Neural cell (in vitro differentiated cells): ENCODE results near the gene OR1M1.

Experiments used
- MXI1 ChIP-seq: fragments of 450-650 bp; conservative IDR thresholded peaks from 2 replicates; pipeline ENCODE4 v1.6.1; 2014; ENCODE audit warnings: antibody characterized with exemption, mild to moderate bottlenecking; ENCODE audit not compliant: poor library complexity, severe bottlenecking
- POLR2AphosphoS5 ChIP-seq: IDR thresholded peaks from 2 replicates; pipeline ENCODE4 v1.6.1; 2012
- TF ChIP-seq, protein P1 (sequence below): fragments of 450-650 bp; IDR thresholded peaks from 2 replicates; pipeline ENCODE4 v1.5.1; 2014; ENCODE audit warnings: antibody characterized with exemption, mild to moderate bottlenecking, moderate library complexity; ENCODE audit not compliant: poor library complexity, severe bottlenecking

DNA sequence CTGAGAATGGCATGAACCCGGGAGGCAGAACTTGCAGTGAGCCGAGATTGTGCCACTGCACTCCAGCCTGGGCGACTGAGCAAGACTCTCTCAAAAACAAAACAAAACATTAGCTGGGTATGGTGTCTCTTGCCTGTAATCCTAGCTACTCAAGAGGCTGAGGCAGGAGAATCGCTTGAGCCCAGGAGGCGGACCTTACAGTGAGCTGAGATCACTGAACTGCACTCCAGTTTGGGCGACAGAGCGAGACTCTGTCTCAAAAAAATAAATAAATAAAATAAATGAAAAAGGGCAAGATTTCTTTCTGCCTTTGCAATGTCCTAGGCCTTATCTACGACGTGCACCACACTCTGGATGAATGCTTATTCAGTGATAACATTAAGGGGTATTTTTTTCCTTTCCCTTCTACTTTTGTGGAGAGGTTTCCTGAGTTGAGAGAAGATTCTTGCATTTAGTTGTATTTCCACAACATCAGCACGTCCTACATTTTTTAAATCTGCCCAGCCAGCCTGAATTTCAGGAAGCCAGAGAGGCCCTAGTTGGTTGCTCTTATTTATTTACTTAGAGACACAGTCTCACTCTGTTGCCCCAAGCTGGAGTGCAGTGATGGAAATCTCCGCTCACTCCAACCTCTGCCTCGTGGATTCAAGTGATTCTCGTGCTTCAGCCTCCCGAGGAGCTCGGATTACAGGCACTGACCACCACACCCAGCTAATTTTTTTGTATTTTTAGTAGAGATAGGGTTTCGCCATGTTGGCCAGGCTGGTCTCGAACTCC is 26.1 kb upstream of the OR1M1 start:
- no peak for TF ChIP-seq POLR2AphosphoS5
- TF ChIP-seq, protein P1, sequence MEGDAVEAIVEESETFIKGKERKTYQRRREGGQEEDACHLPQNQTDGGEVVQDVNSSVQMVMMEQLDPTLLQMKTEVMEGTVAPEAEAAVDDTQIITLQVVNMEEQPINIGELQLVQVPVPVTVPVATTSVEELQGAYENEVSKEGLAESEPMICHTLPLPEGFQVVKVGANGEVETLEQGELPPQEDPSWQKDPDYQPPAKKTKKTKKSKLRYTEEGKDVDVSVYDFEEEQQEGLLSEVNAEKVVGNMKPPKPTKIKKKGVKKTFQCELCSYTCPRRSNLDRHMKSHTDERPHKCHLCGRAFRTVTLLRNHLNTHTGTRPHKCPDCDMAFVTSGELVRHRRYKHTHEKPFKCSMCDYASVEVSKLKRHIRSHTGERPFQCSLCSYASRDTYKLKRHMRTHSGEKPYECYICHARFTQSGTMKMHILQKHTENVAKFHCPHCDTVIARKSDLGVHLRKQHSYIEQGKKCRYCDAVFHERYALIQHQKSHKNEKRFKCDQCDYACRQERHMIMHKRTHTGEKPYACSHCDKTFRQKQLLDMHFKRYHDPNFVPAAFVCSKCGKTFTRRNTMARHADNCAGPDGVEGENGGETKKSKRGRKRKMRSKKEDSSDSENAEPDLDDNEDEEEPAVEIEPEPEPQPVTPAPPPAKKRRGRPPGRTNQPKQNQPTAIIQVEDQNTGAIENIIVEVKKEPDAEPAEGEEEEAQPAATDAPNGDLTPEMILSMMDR: no peak
- TF ChIP-seq MXI1: no peak
